K562 (cell line): Measurements from ENCODE around the gene CYTH4. TPM values are rescaled to one million over a fixed set of nuclear protein-coding genes. Genes with fewer than 3 reads are reported as not detected.

Source experiments
- ATAC-seq: fragments of 200-7000 bp; cut with Tn5 transposase; 3 replicates; pipeline ENCODE4 v1.9.1; 2020; ENCODE audit warnings: moderate library complexity
- BruUV-seq: library from RNA; stranded (reverse); fragments of 400-500 nt; replicated peaks from 2 replicates; lab custom pipeline; 2021; lab: Mats Ljungman, UMichigan
- CTCF ChIA-PET: fragments of 300-600 bp; formaldehyde crosslinking; extraction: SDS; loops from one replicate; lab custom pipeline; 2021; ENCODE audit warnings: low intra/inter-chr PET ratio; lab: Yijun Ruan, JAX
- POLR2A ChIA-PET: fragments of 300-600, 350-650 bp; sonication (Branson Sonifier 250); formaldehyde crosslinking; extraction: SDS; loops from one replicate; lab custom pipeline; 2021; ENCODE audit warnings: antibody characterized with exemption, inconsistent platforms; lab: Yijun Ruan, JAX
- DNase-seq, 4 experiments: peaks; one replicate each; pipeline versions ENCODE4 v3.0.0 to v3.0.0-alpha.2; 2011 to 2018; ENCODE audit warnings: low spot score in 3 of 4, mixed read lengths in 3 of 4; ENCODE audit errors: extremely low read depth in 1 of 4
- FAIRE-seq: peaks from 2 replicates; lab custom pipeline; 2011; peaks lifted over from hg19 to GRCh38; lab: Jason Lieb, UNC
- H2AFZ ChIP-seq: 2 replicates; pipeline ENCODE4 v1.6.0; 2011; ENCODE audit warnings: low read depth, low read length, control low read depth, inconsistent platforms
- H3K27ac ChIP-seq: fragments of 200-600 bp; 3 replicates; pipeline ENCODE4 v1.8.0; 2011; ENCODE audit warnings: low read depth, mild to moderate bottlenecking, control low read depth, inconsistent platforms, low read length, moderate library complexity, mixed read lengths; ENCODE audit errors: extremely low read depth
- H3K27me3 ChIP-seq, 2 experiments: fragments of 300-600 bp in 1 of 2; 2 replicates in 1 of 2; 3 replicates in 1 of 2; pipeline versions ENCODE4 v1.6.0 to v1.8.0; 2011; ENCODE audit warnings: inconsistent platforms in 2 of 2, low read length in 2 of 2, mild to moderate bottlenecking in 1 of 2, mixed read lengths in 1 of 2, moderate library complexity in 1 of 2; ENCODE audit not compliant: control insufficient read depth in 2 of 2, insufficient read depth in 2 of 2
- H3K36me3 ChIP-seq: fragments of 300-600 bp; 3 replicates; pipeline ENCODE4 v1.8.0; 2011; ENCODE audit warnings: mild to moderate bottlenecking, low read length, inconsistent platforms; ENCODE audit not compliant: control insufficient read depth, insufficient read depth
- H3K4me1 ChIP-seq, 2 experiments: fragments of 200-600 bp in 1 of 2; replicated peaks in 1 of 2; 2 replicates in 1 of 2; 3 replicates in 1 of 2; pipeline versions ENCODE4 v1.5.1 to v1.8.0; 2011; ENCODE audit warnings: inconsistent platforms in 2 of 2, low read length in 2 of 2, mild to moderate bottlenecking in 1 of 2, mixed read lengths in 1 of 2, moderate library complexity in 1 of 2; ENCODE audit not compliant: control insufficient read depth in 2 of 2, insufficient read depth in 2 of 2
- H3K4me2 ChIP-seq: 2 replicates; pipeline ENCODE4 v1.6.1; 2011; ENCODE audit warnings: low read length, control low read depth, inconsistent platforms, mixed read lengths; ENCODE audit not compliant: insufficient read depth
- H3K4me3 ChIP-seq: fragments of 200-600 bp; sonication (generic), shearing (Covaris generic); 2 replicates; pipeline ENCODE4 v1.5.1; 2016; ENCODE audit warnings: control low read depth, inconsistent platforms
- H3K79me2 ChIP-seq: fragments of 200-600 bp; 3 replicates; pipeline ENCODE4 v1.8.0; 2011; ENCODE audit warnings: low read length, inconsistent platforms; ENCODE audit not compliant: control insufficient read depth, insufficient read depth
- H3K9ac ChIP-seq, 2 experiments: 2 replicates each; pipeline versions ENCODE4 v1.6.0 to v1.6.1; 2011; ENCODE audit warnings: low read depth in 2 of 2, low read length in 2 of 2, control low read depth in 1 of 2, inconsistent platforms in 1 of 2, mild to moderate bottlenecking in 1 of 2, mixed read lengths in 1 of 2; ENCODE audit not compliant: insufficient read depth in 1 of 2
- H3K9me1 ChIP-seq: one replicate; pipeline ENCODE4 v1.6.0; 2011; ENCODE audit warnings: inconsistent platforms, mild to moderate bottlenecking, low read length, moderate library complexity; ENCODE audit not compliant: control insufficient read depth, insufficient read depth
- H3K9me3 ChIP-seq: replicated peaks from 2 replicates; pipeline ENCODE4 v1.5.1; 2011; ENCODE audit warnings: low read depth, low read length, inconsistent platforms; ENCODE audit not compliant: control insufficient read depth, insufficient read depth
- H4K20me1 ChIP-seq: replicated peaks from 2 replicates; pipeline ENCODE4 v1.6.1; 2011; ENCODE audit warnings: low read length, inconsistent platforms, mixed read lengths; ENCODE audit not compliant: control insufficient read depth, insufficient read depth
- CC2D1A ChIP-seq: fragments of 450-650 bp; IDR thresholded peaks from 2 replicates; pipeline ENCODE4 v1.6.1; 2017; ENCODE audit warnings: mild to moderate bottlenecking
- GTF2E2 ChIP-seq: fragments of 200-800 bp; sonication (Bioruptor generic); IDR thresholded peaks from 2 replicates; pipeline ENCODE4 v1.6.1; 2016; ENCODE audit warnings: missing genetic modification characterization, missing compliant biosample characterization
- HSF4 ChIP-seq: fragments of 250-450 bp; sonication (Bioruptor Pico); IDR thresholded peaks from 2 replicates; pipeline ENCODE4 v2.1.2; 2022; ENCODE audit warnings: mild to moderate bottlenecking, moderate library complexity, borderline replicate concordance
- NCOA6 ChIP-seq: fragments of 450-650 bp; IDR thresholded peaks from 2 replicates; pipeline ENCODE4 v1.6.1; 2017; ENCODE audit warnings: mild to moderate bottlenecking
- PCBP1 ChIP-seq: fragments of 200-400 bp; formaldehyde crosslinking; IDR thresholded peaks from 2 replicates; pipeline ENCODE4 v1.6.1; 2018; ENCODE audit warnings: mild to moderate bottlenecking, low read depth, low read length; ENCODE audit not compliant: poor library complexity, severe bottlenecking
- RBM25 ChIP-seq: fragments of 200-400 bp; formaldehyde crosslinking; IDR thresholded peaks from 2 replicates; pipeline ENCODE4 v1.6.1; 2018; ENCODE audit warnings: low read length, low read depth, moderate library complexity; ENCODE audit not compliant: severe bottlenecking
- RERE ChIP-seq: sonication (generic); formaldehyde crosslinking; IDR thresholded peaks from 2 replicates; pipeline ENCODE4 v1.8.0; 2023; ENCODE audit warnings: missing genetic modification reagents, mild to moderate bottlenecking, borderline replicate concordance
- THRAP3 ChIP-seq: fragments of 450-650 bp; IDR thresholded peaks from 2 replicates; pipeline ENCODE4 v1.6.1; 2016; ENCODE audit warnings: mild to moderate bottlenecking, inconsistent platforms, borderline replicate concordance
- WGBS: fragments of 100-300 bp; shearing (Covaris generic); methylation state at CpG from one replicate; pipeline ENCODE4 v1.1.6; 2016; ENCODE audit warnings: low coverage, mixed read lengths; ENCODE audit not compliant: insufficient coverage; ENCODE audit errors: missing lambda C conversion rate; 5-methylcytosine and 5-hydroxymethylcytosine counted together
- in situ Hi-C: fragments of 300-500 bp; cut with MboI; formaldehyde crosslinking; loops from 4 replicates; pipeline ENCODE4 v1.15.0; 2018; ENCODE audit warnings: inconsistent platforms, mixed read lengths
- intact Hi-C: fragments of 100-400 bp; cut with micrococcal nuclease; formaldehyde crosslinking; loops from 2 replicates; pipeline ENCODE4 v1.14.2; 2022
- polyA plus RNA-seq, 8 experiments: library from polyadenylated mRNA; depleted of rRNA in 4 of 8; stranded (reverse) in 5 of 8; unstranded in 3 of 8; fragments of >200 nt; fragmentation: Nextera tagmentation in 2 of 8; fragmentation: Illumina TruSeq in 1 of 8; extraction: Ambion mirVana in 2 of 8; extraction: Trizol in 1 of 8; gene quantifications; 2 replicates each; pipeline versions ENCODE4 v1.2.1 to v1.2.3, GENCODE V29; 2011 to 2014; ENCODE audit warnings: inconsistent platforms in 1 of 8, missing spikeins in 1 of 8
- total RNA-seq, 7 experiments: library from RNA; depleted of rRNA in 6 of 7; stranded (reverse); fragments of >200 nt in 6 of 7; fragmentation: Illumina TruSeq in 2 of 7; extraction: Trizol in 2 of 7; gene quantifications; 2 replicates each; pipeline versions ENCODE4 v1.2.1 to v1.2.3, GENCODE V29; 2011 to 2021; ENCODE audit warnings: low replicate concordance in 1 of 7

The CYTH4 gene
- total and polyA plus RNA-seq, 9 of the 15 experiments (the other 6 are each of a cell fraction or from before 2014, with no cell fraction given): 0.03 to 2.0 (median 0.61) TPM; not detected in 1

GRCh38 chr22:37293172-37293571, 10.9 kb downstream of the CYTH4 start:
- Histone ChIP-seq H3K4me1 (peaks cover 0 to 5% of the 10 kb centered on the region in 2 experiments; a peak in 3 of 5 replicates), H3K9ac (no peak overlapping the region), H3K4me3 (no peak overlapping the region), H3K79me2 (no peaks in the 10 kb centered on the region), H2AFZ (no peak overlapping the region), H3K27ac (no peak overlapping the region)
- no peak for FAIRE-seq
- in situ Hi-C loops: no loop called here
- ATAC-seq: no peak
- WGBS: 0% methylated on average over 2 of the region's 3 CpGs
- BruUV-seq: no TSS peak
- no peak for DNase-seq
- TF ChIP-seq RBM25 (peak; percentile 6), GTF2E2 (no peak)
- TF ChIP-seq, all 486 proteins: peak for 1
- ChIA-PET POLR2A (interaction anchor here (0.6 kb wide), 1 partner anchor 182 kb away, joined by 3 read pairs; no protein-coding TSS in a partner anchor), CTCF (no interaction called here)
- Histone ChIP-seq H4K20me1 (no peaks in the 10 kb centered on the region), H3K36me3 (no peaks in the 10 kb centered on the region), H3K9me1 (no peaks in the 10 kb centered on the region), H3K27me3 (peaks cover 0 to 13% of the 10 kb centered on the region in 2 experiments; a peak in 2 of 5 replicates), H3K4me2 (no peak overlapping the region), H3K9me3 (peaks cover 2% of the 10 kb centered on the region; the same call in 1 of the 2 replicates)
- intact Hi-C loops: no loop called here

- Histone ChIP-seq H3K9me3 (peaks cover 2% of the 10 kb centered on the region; the same call in 1 of the 2 replicates), H2AFZ (no peak overlapping the region), H3K4me1 (peaks cover 0 to 5% of the 10 kb centered on the region in 2 experiments; a peak in 3 of 5 replicates), H3K9ac (no peak overlapping the region; a peak in 1 of 4 replicates), H3K4me3 (no peak overlapping the region), H3K79me2 (no peaks in the 10 kb centered on the region), H3K27me3 (peaks cover 0 to under 1% of the 10 kb centered on the region in 2 experiments; a peak in 1 of 5 replicates), H3K9me1 (no peaks in the 10 kb centered on the region), H4K20me1 (no peaks in the 10 kb centered on the region), H3K4me2 (no peak overlapping the region), H3K36me3 (no peaks in the 10 kb centered on the region), H3K27ac (no peak overlapping the region)
- ChIA-PET POLR2A (interaction anchor here (0.6 kb wide), 1 partner anchor 35 kb away, joined by 3 read pairs; no protein-coding TSS in a partner anchor), CTCF (no interaction called here)
- no peak for ATAC-seq
- 0% methylated on average over 1 of the region's 9 CpGs for WGBS
- no TSS peak for BruUV-seq
- in situ Hi-C loops: no loop called here
- FAIRE-seq: no peak
- intact Hi-C loops: no loop called here
- DNase-seq: peak in 2 of 4 experiments; percentile 33 to 46
- TF ChIP-seq HSF4 (no peak), RERE (no peak), NCOA6 (no peak), PCBP1 (no peak), CC2D1A (no peak), THRAP3 (no peak)
These were observed 12.4 kb downstream of the CYTH4 start for GRCh38 chr22:37294747-37295146.
